ENCODE measurements around the gene PLA2R1.

PLA2R1 gene

DNA sequence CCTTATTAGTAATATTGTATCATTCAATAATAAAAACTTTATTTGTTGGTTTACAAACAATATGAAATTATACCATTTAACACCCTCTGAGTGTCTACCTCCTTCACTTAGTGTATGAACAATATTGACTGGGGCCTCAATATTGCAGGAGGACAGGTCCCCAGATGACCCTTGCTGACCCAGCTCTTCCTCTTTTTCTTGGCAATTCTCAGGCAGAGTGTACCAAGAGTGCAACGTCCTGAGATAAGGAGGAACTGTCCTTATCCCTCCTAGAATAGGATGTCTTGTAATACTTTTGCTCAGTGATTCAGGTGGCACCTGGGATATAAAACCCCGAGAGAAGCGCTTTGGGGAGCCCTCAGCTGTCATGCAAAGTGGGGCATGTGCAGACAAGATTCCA is 76.8 kb downstream of the PLA2R1 start:
- TF ChIP-seq EZH2phosphoT487 (IDR thresholded peaks at IDR 0.05; ENCODE audit: borderline replicate concordance) (no peak), CTCF (conservative IDR thresholded peaks at IDR 0.05; ENCODE audit: low read length) (no peak)
- H3K9me3 ChIP-seq (ENCODE audit: insufficient read depth, low read depth, low read length): no peaks in the 10 kb centered on the region
- H3K27me3 ChIP-seq (ENCODE audit: insufficient read depth, low read length, poor library complexity, severe bottlenecking): no peaks in the 10 kb centered on the region
- no peak overlapping the region for H2AFZ ChIP-seq (ENCODE audit: low read length)
- no peaks in the 10 kb centered on the region for H4K20me1 ChIP-seq (ENCODE audit: insufficient read depth, low read length, poor library complexity, severe bottlenecking)
- H3K4me2 ChIP-seq (ENCODE audit: low read depth, low read length, poor library complexity, severe bottlenecking): no peak overlapping the region
- no peaks in the 10 kb centered on the region for H3K4me1 ChIP-seq (ENCODE audit: insufficient read depth, low read length, poor library complexity, severe bottlenecking)
- H3K36me3 ChIP-seq (ENCODE audit: insufficient read depth, low read length): no peaks in the 10 kb centered on the region
- no peak overlapping the region for H3K4me3 ChIP-seq (ENCODE audit: low read length, poor library complexity, severe bottlenecking)
- no peaks in the 10 kb centered on the region for H3F3A ChIP-seq (ENCODE audit: low read depth)
- no peaks in the 10 kb centered on the region for H3K9me2 ChIP-seq (replicated peaks; ENCODE audit: low read depth, low read length)
- H3K79me2 ChIP-seq (ENCODE audit: insufficient read depth, low read length): no peaks in the 10 kb centered on the region
- no peak overlapping the region for H3K9ac ChIP-seq (ENCODE audit: low read depth, low read length, poor library complexity, severe bottlenecking)

GRCh38 chr2:159984034-159984433 is 78.4 kb downstream of the PLA2R1 start:
- no peak overlapping the region for H3K4me3 ChIP-seq (ENCODE audit: low read length, poor library complexity, severe bottlenecking)
- no peaks in the 10 kb centered on the region for H3K36me3 ChIP-seq (ENCODE audit: insufficient read depth, low read length)
- no peaks in the 10 kb centered on the region for H3F3A ChIP-seq (ENCODE audit: low read depth)
- no peak overlapping the region for H2AFZ ChIP-seq (ENCODE audit: low read length)
- H3K9ac ChIP-seq (ENCODE audit: low read depth, low read length, poor library complexity, severe bottlenecking): no peak overlapping the region
- no peaks in the 10 kb centered on the region for H3K9me2 ChIP-seq (replicated peaks; ENCODE audit: low read depth, low read length)
- H3K79me2 ChIP-seq (ENCODE audit: insufficient read depth, low read length): no peaks in the 10 kb centered on the region
- H3K9me3 ChIP-seq (ENCODE audit: insufficient read depth, low read depth, low read length): no peaks in the 10 kb centered on the region
- TF ChIP-seq EZH2phosphoT487 (IDR thresholded peaks at IDR 0.05; ENCODE audit: borderline replicate concordance) (no peak), CTCF (conservative IDR thresholded peaks at IDR 0.05; ENCODE audit: low read length) (no peak)
- no peaks in the 10 kb centered on the region for H3K27me3 ChIP-seq (ENCODE audit: insufficient read depth, low read length, poor library complexity, severe bottlenecking)
- no peaks in the 10 kb centered on the region for H4K20me1 ChIP-seq (ENCODE audit: insufficient read depth, low read length, poor library complexity, severe bottlenecking)
- H3K4me2 ChIP-seq (ENCODE audit: low read depth, low read length, poor library complexity, severe bottlenecking): no peak overlapping the region
- no peaks in the 10 kb centered on the region for H3K4me1 ChIP-seq (ENCODE audit: insufficient read depth, low read length, poor library complexity, severe bottlenecking)

DNA sequence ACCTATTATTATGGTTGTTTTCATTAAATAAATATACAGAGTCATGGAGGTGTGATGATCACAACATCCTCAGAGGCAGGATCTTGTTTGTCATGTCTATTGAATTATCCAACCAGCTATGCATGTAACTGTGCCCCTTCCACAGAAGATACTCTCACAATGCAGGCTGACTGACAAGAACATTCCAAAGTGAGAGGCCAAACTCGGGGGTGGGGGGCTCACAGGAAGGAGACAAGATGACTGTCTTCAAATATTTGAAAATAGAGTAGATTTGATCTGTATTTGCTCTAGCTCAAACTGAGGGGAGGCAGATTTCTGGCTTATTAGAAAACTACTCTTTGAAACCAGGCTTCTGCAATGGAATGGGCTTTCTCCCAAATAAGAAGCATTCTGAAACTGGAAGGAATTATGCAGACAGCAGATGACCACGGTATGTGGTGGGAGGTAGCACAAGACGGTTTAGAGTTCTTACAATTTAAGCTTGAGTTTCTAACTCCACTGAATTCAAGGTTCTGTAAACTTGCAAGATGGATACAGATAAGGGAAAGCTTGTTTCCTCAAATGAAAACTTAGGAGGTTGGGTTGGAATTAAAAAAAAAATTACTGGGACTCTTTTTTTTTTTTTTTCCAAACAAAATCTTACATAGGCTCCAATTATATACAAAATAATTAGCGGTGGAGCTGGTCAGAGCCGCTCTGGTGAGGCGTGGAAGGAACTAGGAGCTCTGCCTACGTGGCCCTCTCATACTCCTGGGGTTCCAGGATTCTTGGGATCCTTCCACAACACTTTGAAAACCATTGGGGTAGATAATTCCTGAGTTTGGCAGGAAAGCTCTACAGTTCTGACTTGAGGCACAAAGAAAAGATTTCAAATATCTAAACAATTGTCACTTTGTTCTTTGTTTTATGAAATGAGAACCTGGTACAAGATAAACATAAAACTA is 79.3 kb downstream of the PLA2R1 start:
- H3K9me2 ChIP-seq (replicated peaks; ENCODE audit: low read depth, low read length): no peaks in the 10 kb centered on the region
- H3K9ac ChIP-seq (ENCODE audit: low read depth, low read length, poor library complexity, severe bottlenecking): no peak overlapping the region
- no peak overlapping the region for H2AFZ ChIP-seq (ENCODE audit: low read length)
- no peak overlapping the region for H3K4me3 ChIP-seq (ENCODE audit: low read length, poor library complexity, severe bottlenecking)
- H3F3A ChIP-seq (ENCODE audit: low read depth): no peaks in the 10 kb centered on the region
- H4K20me1 ChIP-seq (ENCODE audit: insufficient read depth, low read length, poor library complexity, severe bottlenecking): no peaks in the 10 kb centered on the region
- no peaks in the 10 kb centered on the region for H3K4me1 ChIP-seq (ENCODE audit: insufficient read depth, low read length, poor library complexity, severe bottlenecking)
- H3K9me3 ChIP-seq (ENCODE audit: insufficient read depth, low read depth, low read length): no peaks in the 10 kb centered on the region
- H3K27me3 ChIP-seq (ENCODE audit: insufficient read depth, low read length, poor library complexity, severe bottlenecking): no peaks in the 10 kb centered on the region
- no peak overlapping the region for H3K4me2 ChIP-seq (ENCODE audit: low read depth, low read length, poor library complexity, severe bottlenecking)
- no peaks in the 10 kb centered on the region for H3K36me3 ChIP-seq (ENCODE audit: insufficient read depth, low read length)
- H3K79me2 ChIP-seq (ENCODE audit: insufficient read depth, low read length): no peaks in the 10 kb centered on the region
- TF ChIP-seq EZH2phosphoT487 (IDR thresholded peaks at IDR 0.05; ENCODE audit: borderline replicate concordance): no peak
- TF ChIP-seq CTCF (conservative IDR thresholded peaks at IDR 0.05; ENCODE audit: low read length): no peak

Measured in Loucy (cell line).